HCT116 (cell line): ENCODE data around the gene RAP1A. TPM values are rescaled to one million over a fixed set of nuclear protein-coding genes. Genes with fewer than 3 reads are reported as not detected.

Source experiments
- ATAC-seq: fragments of 200-7000 bp; cut with Tn5 transposase; 2 replicates; pipeline ENCODE4 v1.9.1; 2020; ENCODE audit warnings: mild to moderate bottlenecking, moderate library complexity
- BruUV-seq: library from RNA; stranded (reverse); fragments of 400-500 nt; replicated peaks from 2 replicates; lab custom pipeline; 2021; lab: Mats Ljungman, UMichigan
- CTCF ChIA-PET: fragments of 300-600 bp; sonication (Branson Sonifier 250); formaldehyde crosslinking; loops from one replicate; lab custom pipeline; 2021; ENCODE audit warnings: antibody characterized with exemption; lab: Charles Lee
- POLR2A ChIA-PET: fragments of 300-600, 350-600 bp; sonication (Branson Sonifier 250); formaldehyde crosslinking; loops from one replicate; lab custom pipeline; 2021; ENCODE audit warnings: antibody characterized with exemption; lab: Charles Lee
- RAD21 ChIA-PET, 2 experiments: fragments of 300-600 bp; sonication (Branson Sonifier 250); formaldehyde crosslinking; loops; one replicate each; lab custom pipeline; 2023; ENCODE audit warnings: low total read pairs in 2 of 2; ENCODE audit not compliant: uncharacterized antibody in 2 of 2, unreplicated experiment in 2 of 2, low non-redundant PET in 1 of 2; lab: Charles Lee
- DNase-seq: peaks from one replicate; pipeline ENCODE4 v3.0.0-alpha.2; 2010; ENCODE audit warnings: low read depth, low spot score
- H2AFZ ChIP-seq: fragments of 200-600 bp; shearing (Covaris generic), sonication (generic); 2 replicates; pipeline ENCODE4 v1.6.1; 2017; ENCODE audit warnings: low read depth, mixed run types, mixed read lengths, antibody characterized with exemption, low read length; ENCODE audit not compliant: poor library complexity, severe bottlenecking
- H3K27ac ChIP-seq: 2 replicates; pipeline ENCODE4 v1.5.1; 2012; ENCODE audit warnings: low read depth, low read length
- H3K27me3 ChIP-seq: fragments of 200-600 bp; sonication (generic); 2 replicates; pipeline ENCODE4 v1.6.1; 2016; ENCODE audit warnings: mixed run types, low read length, mixed read lengths; ENCODE audit not compliant: insufficient read depth
- H3K36me3 ChIP-seq, 2 experiments: fragments of 200-500 bp in 1 of 2; fragments of 200-600 bp in 1 of 2; sonication (Bioruptor generic) in 1 of 2; sonication (generic) in 1 of 2; 2 replicates each; pipeline versions ENCODE4 v1.5.1 to v1.6.1; 2014 to 2016; ENCODE audit warnings: low read length in 2 of 2, inconsistent platforms in 1 of 2, mixed read lengths in 1 of 2, mixed run types in 1 of 2; ENCODE audit not compliant: insufficient read depth in 2 of 2, control insufficient read depth in 1 of 2
- H3K4me1 ChIP-seq, 2 experiments: fragments of 200-600 bp in 1 of 2; sonication (generic) in 1 of 2; 2 replicates each; pipeline versions ENCODE4 v1.5.1 to v1.6.1; 2012 to 2017; ENCODE audit warnings: low read length in 2 of 2, inconsistent platforms in 1 of 2, mild to moderate bottlenecking in 1 of 2, mixed read lengths in 1 of 2, mixed run types in 1 of 2, moderate library complexity in 1 of 2; ENCODE audit not compliant: insufficient read depth in 2 of 2, control insufficient read depth in 1 of 2
- H3K4me2 ChIP-seq: fragments of 200-600 bp; sonication (generic); 2 replicates; pipeline ENCODE4 v1.6.1; 2017; ENCODE audit warnings: mixed run types, low read length, mixed read lengths
- H3K4me3 ChIP-seq, 2 experiments: fragments of 200-600 bp in 1 of 2; sonication (generic) in 1 of 2; replicated peaks in 1 of 2; 2 replicates each; pipeline ENCODE4 v1.5.1; 2011 to 2016; ENCODE audit warnings: low read length in 2 of 2, control low read depth in 1 of 2, low read depth in 1 of 2, mild to moderate bottlenecking in 1 of 2, mixed read lengths in 1 of 2, mixed run types in 1 of 2
- H3K79me2 ChIP-seq: fragments of 200-600 bp; sonication (generic); 2 replicates; pipeline ENCODE4 v1.6.1; 2017; ENCODE audit warnings: mild to moderate bottlenecking, mixed run types, low read length, moderate library complexity, mixed read lengths; ENCODE audit not compliant: insufficient read depth
- H3K9ac ChIP-seq: fragments of 200-600 bp; sonication (generic); 2 replicates; pipeline ENCODE4 v1.6.1; 2016; ENCODE audit warnings: low read length, mixed read lengths
- H3K9me2 ChIP-seq: fragments of 200-600 bp; sonication (generic), shearing (Covaris generic); 2 replicates; pipeline ENCODE4 v1.6.1; 2017; ENCODE audit warnings: mixed run types, mild to moderate bottlenecking, moderate library complexity; ENCODE audit not compliant: insufficient read depth
- H3K9me3 ChIP-seq, 2 experiments: fragments of 200-500 bp in 1 of 2; fragments of 200-600 bp in 1 of 2; sonication (Bioruptor generic) in 1 of 2; sonication (generic) in 1 of 2; 2 replicates each; pipeline ENCODE4 v1.6.1; 2014 to 2017; ENCODE audit warnings: low read length in 2 of 2, mixed read lengths in 2 of 2, inconsistent platforms in 1 of 2, low read depth in 1 of 2, mild to moderate bottlenecking in 1 of 2, mixed run types in 1 of 2, moderate library complexity in 1 of 2; ENCODE audit not compliant: control insufficient read depth in 1 of 2, insufficient read depth in 1 of 2
- H4K20me1 ChIP-seq: fragments of 200-600 bp; sonication (generic), shearing (Covaris generic); 2 replicates; pipeline ENCODE4 v1.6.1; 2017; ENCODE audit warnings: mixed run types, mild to moderate bottlenecking, moderate library complexity; ENCODE audit not compliant: insufficient read depth
- CBX3 ChIP-seq: IDR thresholded peaks from 2 replicates; pipeline ENCODE4 v1.6.1; 2012; ENCODE audit warnings: low read depth
- CEBPB ChIP-seq: IDR thresholded peaks from 2 replicates; pipeline ENCODE4 v1.6.1; 2012; ENCODE audit warnings: low read depth
- EZH2 ChIP-seq: fragments of 200-600 bp; sonication (generic); IDR thresholded peaks from 2 replicates; pipeline ENCODE4 v1.6.1; 2017; ENCODE audit warnings: antibody characterized with exemption, mixed run types
- EZH2phosphoT487 ChIP-seq: fragments of 200-600 bp; IDR thresholded peaks from 2 replicates; pipeline ENCODE4 v1.6.1; 2018; ENCODE audit warnings: antibody characterized with exemption, borderline replicate concordance
- POLR2A ChIP-seq: IDR thresholded peaks from 2 replicates; pipeline ENCODE4 v1.7.0; 2011; ENCODE audit warnings: borderline replicate concordance; ENCODE audit not compliant: insufficient read depth, insufficient read length; ENCODE audit errors: extremely low read depth
- POLR2AphosphoS5 ChIP-seq: IDR thresholded peaks from 2 replicates; pipeline ENCODE4 v1.6.1; 2011; ENCODE audit warnings: mild to moderate bottlenecking, low read depth, low read length, moderate library complexity
- SRF ChIP-seq: IDR thresholded peaks from 2 replicates; pipeline ENCODE4 v1.6.1; 2012; ENCODE audit warnings: low read depth
- TCF7L2 ChIP-seq: IDR thresholded peaks from 2 replicates; pipeline ENCODE4 v1.7.0; 2011; ENCODE audit warnings: borderline replicate concordance, inconsistent platforms; ENCODE audit not compliant: insufficient read depth, insufficient read length; ENCODE audit errors: extremely low read depth
- YY1 ChIP-seq: IDR thresholded peaks from 2 replicates; pipeline ENCODE4 v1.6.1; 2011; ENCODE audit warnings: low read length, low read depth, moderate library complexity, mild to moderate bottlenecking; ENCODE audit not compliant: insufficient replicate concordance; ENCODE audit errors: extremely low read depth
- intact Hi-C: fragments of 100-400 bp; cut with micrococcal nuclease; formaldehyde crosslinking; loops from 2 replicates; pipeline ENCODE4 v1.10.0; 2022
- total RNA-seq: library from RNA; stranded (reverse); gene quantifications from one replicate; pipeline ENCODE4 v1.2.1, GENCODE V29; 2021; ENCODE audit not compliant: unreplicated experiment
- TF ChIP-seq, protein P1 (sequence below), 3 experiments: fragments of 200-600 bp in 1 of 3; sonication (generic) in 1 of 3; IDR thresholded peaks in 2 of 3; conservative IDR thresholded peaks in 1 of 3; 2 replicates each; pipeline ENCODE4 v1.5.1; 2012 to 2017; ENCODE audit warnings: low read depth in 2 of 3, low read length in 2 of 3, antibody characterized with exemption in 1 of 3, borderline replicate concordance in 1 of 3, control low read depth in 1 of 3, mild to moderate bottlenecking in 1 of 3, mixed read lengths in 1 of 3, mixed run types in 1 of 3, moderate library complexity in 1 of 3; ENCODE audit not compliant: insufficient read depth in 1 of 3
- TF ChIP-seq, protein P2 (sequence below): IDR thresholded peaks from 2 replicates; pipeline ENCODE4 v1.6.1; 2012; ENCODE audit warnings: low read depth

RAP1A gene
- total RNA-seq, 1 experiment from 2014 or later = 46.2 TPM

DNA sequence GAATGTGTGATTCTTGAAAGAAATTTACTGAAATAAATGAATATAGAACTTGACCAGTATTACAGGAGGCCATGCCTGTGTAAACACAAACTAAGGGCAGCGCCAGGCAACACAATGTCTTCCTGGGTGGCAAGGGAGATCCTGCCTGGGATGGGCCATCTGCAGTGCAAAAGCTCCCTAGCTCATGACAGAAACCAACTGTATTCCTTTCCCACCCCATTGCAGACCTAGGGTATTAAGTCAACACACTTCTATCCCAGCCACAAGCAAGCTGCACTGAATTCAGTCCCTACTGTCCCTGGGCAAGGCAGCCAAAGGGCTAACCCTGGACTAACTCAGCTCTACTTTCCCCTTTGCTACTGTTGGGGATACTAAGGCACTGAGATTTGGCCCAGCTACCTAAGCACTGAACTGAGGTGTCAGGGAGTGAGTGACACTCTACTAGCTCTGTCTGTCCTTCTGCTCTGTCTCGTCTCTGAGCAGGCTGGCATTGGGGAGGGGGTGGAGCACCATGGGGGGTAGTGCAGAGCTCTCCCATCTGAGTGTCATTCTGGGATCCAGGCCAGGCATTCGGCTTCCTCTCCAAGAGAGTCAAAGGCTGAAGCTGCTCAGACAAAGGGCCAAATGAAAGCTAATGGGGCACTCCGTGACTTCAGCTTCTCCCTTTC lies 117.1 kb downstream of the RAP1A start:
- ATAC-seq (no peak), DNase-seq (no peak)
- no peak overlapping the region for H3K27ac ChIP-seq
- no peak overlapping the region for H3K4me3 ChIP-seq
- no peaks in the 10 kb centered on the region for H3K36me3 ChIP-seq
- H3K79me2 ChIP-seq = no peaks in the 10 kb centered on the region
- intact Hi-C loops = no loop called here
- CTCF ChIA-PET = interaction anchor here (1.2 to 1.8 kb wide), 3 partner anchors 11 to 22 kb away, joined by 3 to 8 read pairs (median 7); no protein-coding TSS in a partner anchor
- peaks cover 15 to 28% of the 10 kb centered on the region in 2 experiments; a peak in 3 of 4 replicates for H3K4me1 ChIP-seq
- H3K4me2 ChIP-seq = no peak overlapping the region
- no peaks in the 10 kb centered on the region for H3K9me3 ChIP-seq
- TF ChIP-seq, protein P1, sequence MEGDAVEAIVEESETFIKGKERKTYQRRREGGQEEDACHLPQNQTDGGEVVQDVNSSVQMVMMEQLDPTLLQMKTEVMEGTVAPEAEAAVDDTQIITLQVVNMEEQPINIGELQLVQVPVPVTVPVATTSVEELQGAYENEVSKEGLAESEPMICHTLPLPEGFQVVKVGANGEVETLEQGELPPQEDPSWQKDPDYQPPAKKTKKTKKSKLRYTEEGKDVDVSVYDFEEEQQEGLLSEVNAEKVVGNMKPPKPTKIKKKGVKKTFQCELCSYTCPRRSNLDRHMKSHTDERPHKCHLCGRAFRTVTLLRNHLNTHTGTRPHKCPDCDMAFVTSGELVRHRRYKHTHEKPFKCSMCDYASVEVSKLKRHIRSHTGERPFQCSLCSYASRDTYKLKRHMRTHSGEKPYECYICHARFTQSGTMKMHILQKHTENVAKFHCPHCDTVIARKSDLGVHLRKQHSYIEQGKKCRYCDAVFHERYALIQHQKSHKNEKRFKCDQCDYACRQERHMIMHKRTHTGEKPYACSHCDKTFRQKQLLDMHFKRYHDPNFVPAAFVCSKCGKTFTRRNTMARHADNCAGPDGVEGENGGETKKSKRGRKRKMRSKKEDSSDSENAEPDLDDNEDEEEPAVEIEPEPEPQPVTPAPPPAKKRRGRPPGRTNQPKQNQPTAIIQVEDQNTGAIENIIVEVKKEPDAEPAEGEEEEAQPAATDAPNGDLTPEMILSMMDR (IDR thresholded peaks at IDR 0.05 in 2 of 3, conservative IDR thresholded peaks at IDR 0.05 in 1 of 3; ENCODE audit: borderline replicate concordance in 1 of 3, insufficient read depth in 1 of 3, low read depth in 2 of 3, low read length in 2 of 3) = no peak
- TF ChIP-seq YY1 = no peak
- TF ChIP-seq POLR2AphosphoS5 = no peak
- TF ChIP-seq POLR2A = no peak
- TF ChIP-seq EZH2 = no peak
- TF ChIP-seq SRF = no peak
- no peak for TF ChIP-seq CEBPB
- TF ChIP-seq EZH2phosphoT487 = no peak
- TF ChIP-seq TCF7L2 = no peak
- TF ChIP-seq, protein P2, sequence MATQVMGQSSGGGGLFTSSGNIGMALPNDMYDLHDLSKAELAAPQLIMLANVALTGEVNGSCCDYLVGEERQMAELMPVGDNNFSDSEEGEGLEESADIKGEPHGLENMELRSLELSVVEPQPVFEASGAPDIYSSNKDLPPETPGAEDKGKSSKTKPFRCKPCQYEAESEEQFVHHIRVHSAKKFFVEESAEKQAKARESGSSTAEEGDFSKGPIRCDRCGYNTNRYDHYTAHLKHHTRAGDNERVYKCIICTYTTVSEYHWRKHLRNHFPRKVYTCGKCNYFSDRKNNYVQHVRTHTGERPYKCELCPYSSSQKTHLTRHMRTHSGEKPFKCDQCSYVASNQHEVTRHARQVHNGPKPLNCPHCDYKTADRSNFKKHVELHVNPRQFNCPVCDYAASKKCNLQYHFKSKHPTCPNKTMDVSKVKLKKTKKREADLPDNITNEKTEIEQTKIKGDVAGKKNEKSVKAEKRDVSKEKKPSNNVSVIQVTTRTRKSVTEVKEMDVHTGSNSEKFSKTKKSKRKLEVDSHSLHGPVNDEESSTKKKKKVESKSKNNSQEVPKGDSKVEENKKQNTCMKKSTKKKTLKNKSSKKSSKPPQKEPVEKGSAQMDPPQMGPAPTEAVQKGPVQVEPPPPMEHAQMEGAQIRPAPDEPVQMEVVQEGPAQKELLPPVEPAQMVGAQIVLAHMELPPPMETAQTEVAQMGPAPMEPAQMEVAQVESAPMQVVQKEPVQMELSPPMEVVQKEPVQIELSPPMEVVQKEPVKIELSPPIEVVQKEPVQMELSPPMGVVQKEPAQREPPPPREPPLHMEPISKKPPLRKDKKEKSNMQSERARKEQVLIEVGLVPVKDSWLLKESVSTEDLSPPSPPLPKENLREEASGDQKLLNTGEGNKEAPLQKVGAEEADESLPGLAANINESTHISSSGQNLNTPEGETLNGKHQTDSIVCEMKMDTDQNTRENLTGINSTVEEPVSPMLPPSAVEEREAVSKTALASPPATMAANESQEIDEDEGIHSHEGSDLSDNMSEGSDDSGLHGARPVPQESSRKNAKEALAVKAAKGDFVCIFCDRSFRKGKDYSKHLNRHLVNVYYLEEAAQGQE = no peak
- no peak for TF ChIP-seq CBX3
- RAD21 ChIA-PET = no interaction called here
- TSS peak; percentile 43 for BruUV-seq
- H2AFZ ChIP-seq = no peak overlapping the region
- H4K20me1 ChIP-seq = no peaks in the 10 kb centered on the region
- POLR2A ChIA-PET = interaction anchor here (1.2 kb wide), 1 partner anchor 9 kb away, joined by 3 read pairs; no protein-coding TSS in a partner anchor
- H3K27me3 ChIP-seq = no peaks in the 10 kb centered on the region
- H3K9ac ChIP-seq = no peak overlapping the region
- H3K9me2 ChIP-seq = no peaks in the 10 kb centered on the region
